ENCODE data around the gene KCNH1.
"Not testable (repeated sequence)": the region's sequence is repeated elsewhere in the genome, so short reads cannot be mapped to it uniquely, and the experiment has no call there.

The KCNH1 gene

GRCh38 chr1:211007830-211008229, 126.1 kb downstream of the KCNH1 start:
- DNase-seq (ENCODE audit: low read depth) = no peak

DNA sequence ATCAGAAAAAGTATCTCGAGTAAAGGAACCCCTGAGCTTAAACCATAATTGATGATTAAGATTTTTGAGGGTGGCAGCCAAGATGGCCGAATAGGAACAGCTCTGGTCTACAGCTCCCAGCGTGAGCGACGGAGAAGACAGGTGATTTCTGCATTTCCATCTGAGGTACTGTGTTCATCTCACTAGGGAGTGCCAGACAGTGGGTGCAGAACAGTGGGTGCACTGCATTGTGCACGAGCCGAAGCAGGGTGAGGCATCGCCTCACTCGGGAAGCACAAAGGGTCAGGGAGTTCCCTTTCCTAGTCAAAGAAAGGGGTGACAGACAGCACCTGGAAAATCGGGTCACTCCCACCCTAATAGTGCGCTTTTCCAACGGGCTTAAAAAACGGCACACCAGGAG, 138.0 kb downstream of the KCNH1 start:
- not testable (repeated sequence) for DNase-seq (ENCODE audit: low read depth)

- DNase-seq (ENCODE audit: low read depth) = no peak
Observed at GRCh38 chr1:210992837-210993236, 141.1 kb downstream of the KCNH1 start.

DNA sequence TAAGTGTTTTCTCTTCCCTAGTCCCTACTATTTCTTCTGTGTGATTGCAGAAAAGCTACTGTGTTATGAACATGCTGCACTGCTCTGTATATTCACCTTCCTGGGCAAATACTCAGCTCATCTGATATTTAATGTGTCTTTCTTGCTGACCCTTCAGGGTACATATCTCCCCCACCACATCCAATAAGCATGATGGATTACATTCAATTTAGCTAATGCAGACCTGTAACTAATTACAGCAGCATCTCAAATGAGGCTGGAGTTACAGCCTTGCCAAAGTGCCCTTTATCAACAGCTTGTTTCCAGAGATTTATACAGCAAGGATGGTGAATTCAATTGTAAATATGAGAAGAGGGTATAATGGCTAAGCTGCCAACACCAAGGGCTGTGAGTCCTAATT, 144.0 kb downstream of the KCNH1 start:
- no peak for DNase-seq (ENCODE audit: low read depth)

GRCh38 chr1:210981490-210981889, 152.5 kb downstream of the KCNH1 start:
- no peak for DNase-seq (ENCODE audit: low read depth)

DNA sequence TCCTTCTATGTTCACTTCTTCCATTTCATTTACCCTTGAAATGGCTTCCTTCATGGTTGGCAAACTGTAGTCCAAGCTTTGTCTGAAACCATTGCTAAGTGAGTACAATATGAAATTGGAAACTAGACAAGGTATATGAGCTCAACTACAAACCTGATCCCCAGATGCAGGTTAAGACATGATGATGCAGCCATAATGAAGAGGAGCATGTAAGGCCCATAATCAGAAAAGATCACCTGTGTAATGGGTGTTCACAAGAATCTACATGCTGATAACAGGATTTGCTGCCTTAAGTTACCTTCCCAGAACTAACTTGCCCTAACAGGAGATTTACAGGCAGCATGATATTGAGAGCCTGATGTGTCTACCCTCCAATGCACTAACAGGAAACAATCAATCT, 153.9 kb downstream of the KCNH1 start:
- no peak for DNase-seq (ENCODE audit: low read depth)

- no peak for DNase-seq (ENCODE audit: low read depth)
Observed at GRCh38 chr1:210978974-210979354, 155.0 kb downstream of the KCNH1 start.

DNA sequence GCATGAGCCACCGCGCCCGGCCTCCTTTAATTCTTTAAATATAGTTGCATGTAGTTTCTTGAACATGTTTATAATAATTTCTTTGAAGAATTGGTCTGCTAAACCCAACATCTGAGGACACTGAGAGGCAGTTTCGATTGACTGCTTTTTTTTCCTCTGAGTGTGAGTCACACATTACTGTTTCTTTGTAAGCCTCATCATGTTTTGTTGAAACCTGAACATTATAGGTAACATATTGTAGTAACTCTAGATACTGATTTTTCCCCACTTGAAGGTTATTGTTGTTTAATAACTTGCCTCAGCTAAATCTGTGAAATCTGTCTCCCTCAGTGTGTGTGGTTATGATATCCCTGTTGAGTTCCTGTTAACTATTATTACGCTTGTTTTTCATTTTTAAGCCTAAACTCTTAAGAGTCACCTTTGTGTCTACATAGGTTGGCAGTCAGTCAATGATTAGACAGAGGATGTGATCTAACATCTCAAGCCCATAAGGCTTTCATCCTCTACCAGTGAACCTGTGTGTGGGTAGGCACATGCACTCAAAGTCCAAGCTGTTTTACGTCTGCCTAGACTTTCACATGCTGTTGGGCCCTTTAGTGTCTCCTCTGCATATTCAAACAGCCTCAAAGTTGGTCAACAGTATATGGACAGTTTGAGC, 155.5 kb downstream of the KCNH1 start:
- DNase-seq (ENCODE audit: low read depth) = no peak

- no peak for DNase-seq (ENCODE audit: low read depth)
Observed at GRCh38 chr1:210951279-210951678, 182.7 kb downstream of the KCNH1 start.

DNA sequence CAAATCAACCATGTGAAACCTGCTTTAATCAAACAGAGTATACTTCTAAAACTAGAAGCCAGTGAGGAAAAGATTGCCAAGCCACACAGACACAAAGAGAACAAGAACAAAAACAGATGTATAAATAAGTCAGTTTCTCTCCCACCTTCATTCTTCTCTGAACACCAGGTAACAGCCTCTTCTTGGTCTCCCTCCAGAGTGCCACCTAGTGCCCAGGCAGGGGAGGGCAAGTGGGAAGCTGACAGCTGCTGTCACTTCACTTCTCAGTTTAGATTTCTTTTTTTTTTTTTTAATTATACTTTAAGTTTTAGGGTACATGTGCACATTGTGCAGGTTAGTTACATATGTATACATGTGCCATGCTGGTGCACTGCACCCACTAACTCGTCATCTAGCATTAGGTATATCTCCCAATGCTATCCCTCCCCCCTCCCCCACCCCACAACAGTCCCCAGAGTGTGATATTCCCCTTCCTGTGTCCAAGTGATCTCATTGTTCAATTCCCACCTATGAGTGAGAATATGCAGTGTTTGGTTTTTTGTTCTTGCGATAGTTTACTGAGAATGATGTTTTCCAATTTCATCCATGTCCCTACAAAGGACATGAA, 183.9 kb downstream of the KCNH1 start:
- peak; percentile 25 for DNase-seq (ENCODE audit: low read depth)

GRCh38 chr1:210949489-210949888, 184.5 kb downstream of the KCNH1 start:
- DNase-seq (ENCODE audit: low read depth) = no peak

- DNase-seq (ENCODE audit: low read depth) = no peak
Observed at GRCh38 chr1:210949039-210949438, 184.9 kb downstream of the KCNH1 start.

DNA sequence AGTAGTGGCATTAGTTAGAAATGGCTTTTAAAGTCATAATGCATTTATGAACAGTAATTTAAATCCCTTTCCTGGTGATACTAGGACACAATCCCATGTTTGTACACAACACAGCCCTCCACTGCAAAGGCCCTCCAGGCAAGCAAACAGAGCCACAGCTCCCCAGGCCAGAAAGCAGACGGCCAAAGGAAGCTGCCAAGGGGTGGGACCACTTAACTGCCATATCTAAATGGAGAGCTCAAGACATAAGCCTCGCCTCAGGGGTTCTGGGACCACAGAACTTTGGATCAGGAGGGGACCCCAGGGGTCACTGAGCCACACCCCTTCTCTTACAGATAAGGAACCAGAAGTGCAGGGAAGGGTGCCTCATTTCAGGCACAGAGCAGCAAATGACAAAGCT, 189.7 kb downstream of the KCNH1 start:
- no peak for DNase-seq (ENCODE audit: low read depth)

DNA sequence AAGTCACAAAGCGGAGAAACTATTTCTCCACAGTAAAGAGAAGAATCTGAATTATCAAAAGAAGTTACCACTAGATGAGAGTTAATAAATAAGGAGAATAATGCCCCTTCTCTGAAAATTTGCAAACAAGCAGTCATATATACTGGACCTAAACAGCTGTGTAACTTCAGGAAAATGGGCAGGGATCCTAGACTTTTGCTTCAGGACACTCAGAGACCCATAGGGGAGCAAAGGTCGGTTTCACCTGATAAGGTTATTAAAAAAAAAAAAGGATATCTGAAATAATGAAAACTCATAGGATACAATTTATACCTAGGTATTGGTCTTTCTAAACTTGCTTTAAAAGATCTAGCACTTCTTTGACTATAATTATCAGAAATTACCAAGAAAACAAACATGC, 191.4 kb downstream of the KCNH1 start:
- no peak for DNase-seq (ENCODE audit: low read depth)

DNA sequence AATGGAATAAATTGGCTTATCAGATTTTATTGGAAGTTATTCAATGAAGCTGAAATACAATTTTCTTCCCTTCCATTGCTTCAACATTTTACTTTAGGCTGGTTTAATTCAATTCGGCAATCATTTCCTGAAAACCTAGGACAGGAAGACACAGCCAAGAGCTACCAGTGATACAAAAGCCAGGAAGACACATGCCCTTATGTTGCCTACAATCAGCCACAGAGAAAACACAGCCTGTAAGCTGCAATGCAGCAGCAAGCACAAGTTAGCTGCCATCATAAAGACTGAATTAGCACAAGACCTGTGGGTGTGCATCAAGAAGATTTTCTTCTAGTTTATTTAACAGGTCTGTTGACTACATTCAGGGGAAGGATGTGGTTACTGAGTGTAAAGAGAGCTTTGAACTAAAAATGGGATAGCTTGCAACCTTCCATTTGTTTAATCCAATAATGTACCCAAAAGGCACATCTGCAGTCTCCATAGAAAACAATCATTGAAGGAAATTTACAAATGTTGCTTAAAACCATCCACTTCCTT, 193.8 kb downstream of the KCNH1 start:
- no peak for DNase-seq (ENCODE audit: low read depth)

GRCh38 chr1:210938416-210938925, 195.5 kb downstream of the KCNH1 start:
- DNase-seq (ENCODE audit: low read depth) = no peak

DNA sequence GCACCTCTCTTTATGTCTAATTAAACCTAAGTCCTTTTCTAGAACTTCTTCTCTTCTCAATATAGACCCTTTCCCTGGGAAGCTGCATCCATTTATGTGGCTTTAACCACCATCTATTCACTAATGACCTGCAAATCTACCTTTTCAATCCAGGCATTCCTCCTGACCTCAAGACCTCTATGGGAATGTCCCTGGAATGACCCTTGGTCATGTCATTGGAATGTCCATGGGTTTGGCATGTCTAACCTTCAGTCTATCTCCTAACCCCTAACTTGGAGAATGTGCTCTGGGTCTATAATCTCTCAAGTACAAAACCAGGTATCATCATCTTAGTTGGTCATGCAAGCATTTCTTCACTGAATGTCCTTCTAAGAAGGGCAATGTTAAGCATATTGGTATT, 196.1 kb downstream of the KCNH1 start:
- DNase-seq (ENCODE audit: low read depth) = no peak

DNA sequence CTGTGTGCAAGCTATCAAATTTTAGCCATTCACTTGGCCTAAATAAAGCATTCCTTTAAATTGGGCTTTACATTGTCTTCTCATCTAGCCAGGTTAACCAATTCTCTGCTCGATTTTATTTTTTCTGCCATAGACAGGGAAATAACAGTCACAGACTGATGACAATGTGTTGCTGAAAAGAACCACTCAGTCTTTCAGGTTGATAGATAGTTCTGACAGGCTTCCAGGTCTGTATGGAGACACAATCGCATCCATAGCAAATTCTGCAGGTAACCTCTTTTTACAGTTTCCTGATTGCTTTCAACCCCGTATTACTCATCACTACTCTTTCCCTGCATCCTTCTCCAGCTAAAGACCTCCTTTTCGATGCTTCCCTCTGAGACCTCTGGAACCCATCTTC, 198.0 kb downstream of the KCNH1 start:
- no peak for DNase-seq (ENCODE audit: low read depth)

- DNase-seq (ENCODE audit: low read depth) = no peak
Observed at GRCh38 chr1:210932104-210932503, 201.8 kb downstream of the KCNH1 start.

DNA sequence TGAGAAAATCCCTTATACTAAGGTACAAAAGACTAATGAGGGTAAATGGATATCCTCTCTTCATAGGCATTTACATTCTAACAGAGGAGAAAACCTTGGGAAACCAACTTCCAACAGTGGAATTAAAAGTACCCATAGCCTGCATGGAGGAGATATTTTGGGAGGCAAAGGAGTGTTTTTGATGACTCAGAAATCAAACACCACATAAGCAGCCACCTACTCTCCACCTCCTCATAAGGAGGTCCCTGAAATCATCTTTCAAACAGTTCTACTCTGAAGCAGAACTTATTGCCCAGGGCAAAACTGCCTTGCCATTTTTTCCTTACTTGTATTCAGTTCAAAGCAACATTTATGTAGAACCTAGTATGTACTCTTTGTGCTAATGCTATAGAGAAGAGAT, 211.3 kb downstream of the KCNH1 start:
- no peak for DNase-seq (ENCODE audit: low read depth)

DNA sequence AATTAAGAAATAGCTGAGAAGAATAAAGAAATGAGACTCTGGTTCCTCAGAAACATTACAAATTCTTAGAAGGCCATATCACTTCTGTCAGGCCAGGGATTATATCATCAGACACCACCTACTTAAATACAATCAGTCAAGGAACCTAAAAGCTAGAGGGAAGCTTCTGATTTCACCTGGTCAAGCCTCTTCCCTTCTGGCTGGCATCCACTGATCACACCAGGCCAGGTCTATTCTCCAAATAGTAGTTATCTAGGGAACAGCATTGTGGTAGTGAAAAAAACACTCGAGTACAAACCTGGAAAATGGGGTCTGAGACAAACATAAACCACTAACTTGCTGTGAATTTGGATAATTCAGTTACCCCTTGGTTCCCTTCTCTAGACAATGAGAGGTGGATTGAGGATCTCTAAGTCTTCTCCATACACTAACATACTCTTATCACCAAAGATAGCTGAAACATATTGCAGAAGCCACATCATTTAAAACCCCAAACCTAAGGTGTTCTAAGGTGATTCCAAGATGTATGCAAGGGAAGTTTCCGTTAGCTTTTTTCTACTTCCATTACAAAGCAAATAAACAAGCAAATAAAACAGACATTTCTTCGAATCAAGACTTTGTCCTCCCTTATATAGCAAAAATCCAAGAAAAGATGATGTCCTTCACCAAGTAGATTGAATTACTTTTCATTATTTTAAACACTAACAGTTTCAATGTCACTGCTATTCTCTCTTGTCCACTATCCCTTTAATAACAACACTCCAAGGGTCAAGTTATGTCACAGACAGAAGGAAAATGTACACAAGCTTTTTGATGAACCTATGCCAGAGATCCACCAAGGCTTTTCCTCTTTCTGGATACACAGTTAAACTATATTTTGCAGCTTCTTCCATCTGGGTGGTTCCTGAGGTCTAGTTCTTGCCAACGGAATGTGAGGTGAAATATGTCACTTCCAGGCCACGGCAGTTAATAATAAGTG, 212.9 kb downstream of the KCNH1 start:
- DNase-seq (ENCODE audit: low read depth) = no peak

DNA sequence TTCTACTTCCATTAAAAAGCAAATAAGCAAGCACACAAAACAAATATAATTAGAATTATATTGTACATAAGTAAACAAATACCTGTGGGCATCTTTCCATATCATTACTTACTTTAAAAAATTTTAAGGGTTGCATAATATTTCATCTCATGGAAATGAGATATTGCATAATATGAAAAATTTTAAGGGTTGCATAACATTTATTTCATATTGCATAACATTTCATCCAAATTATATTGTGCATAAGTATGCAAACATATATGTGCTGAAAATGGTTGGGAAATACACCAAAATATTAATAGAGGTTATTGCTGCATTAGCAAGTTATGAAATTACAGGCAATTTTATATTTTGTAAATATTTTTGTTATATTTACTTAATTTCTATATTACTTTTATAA, 213.7 kb downstream of the KCNH1 start:
- DNase-seq (ENCODE audit: low read depth) = no peak

DNA sequence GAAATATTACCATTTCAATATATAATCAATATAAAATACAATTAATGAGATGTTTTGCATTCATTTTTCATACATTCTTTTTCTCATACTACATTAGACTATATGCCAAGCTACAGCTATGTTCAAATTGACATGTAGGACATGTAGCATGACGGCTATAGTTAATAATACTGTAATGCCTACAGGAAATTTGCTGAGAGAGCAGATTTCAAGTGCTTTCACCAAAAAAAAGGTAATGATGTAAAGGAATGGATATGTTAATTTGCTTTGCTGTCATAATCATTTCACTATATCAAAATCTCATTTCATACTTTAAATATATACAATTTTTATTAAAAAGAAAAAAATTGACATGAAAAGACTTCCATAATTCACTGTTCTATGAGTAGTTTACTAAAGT, 215.1 kb downstream of the KCNH1 start:
- DNase-seq (ENCODE audit: low read depth) = no peak
